ENCODE measurements around the gene ATP7B.

- TF ChIP-seq POLR2A (IDR thresholded peaks at IDR 0.05) = no peak
- TF ChIP-seq, protein P1, sequence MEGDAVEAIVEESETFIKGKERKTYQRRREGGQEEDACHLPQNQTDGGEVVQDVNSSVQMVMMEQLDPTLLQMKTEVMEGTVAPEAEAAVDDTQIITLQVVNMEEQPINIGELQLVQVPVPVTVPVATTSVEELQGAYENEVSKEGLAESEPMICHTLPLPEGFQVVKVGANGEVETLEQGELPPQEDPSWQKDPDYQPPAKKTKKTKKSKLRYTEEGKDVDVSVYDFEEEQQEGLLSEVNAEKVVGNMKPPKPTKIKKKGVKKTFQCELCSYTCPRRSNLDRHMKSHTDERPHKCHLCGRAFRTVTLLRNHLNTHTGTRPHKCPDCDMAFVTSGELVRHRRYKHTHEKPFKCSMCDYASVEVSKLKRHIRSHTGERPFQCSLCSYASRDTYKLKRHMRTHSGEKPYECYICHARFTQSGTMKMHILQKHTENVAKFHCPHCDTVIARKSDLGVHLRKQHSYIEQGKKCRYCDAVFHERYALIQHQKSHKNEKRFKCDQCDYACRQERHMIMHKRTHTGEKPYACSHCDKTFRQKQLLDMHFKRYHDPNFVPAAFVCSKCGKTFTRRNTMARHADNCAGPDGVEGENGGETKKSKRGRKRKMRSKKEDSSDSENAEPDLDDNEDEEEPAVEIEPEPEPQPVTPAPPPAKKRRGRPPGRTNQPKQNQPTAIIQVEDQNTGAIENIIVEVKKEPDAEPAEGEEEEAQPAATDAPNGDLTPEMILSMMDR (IDR thresholded peaks at IDR 0.05) = no peak
- TF ChIP-seq POLR2AphosphoS5 (IDR thresholded peaks at IDR 0.05) = no peak
- TF ChIP-seq EP300 (IDR thresholded peaks at IDR 0.05) = no peak
These were observed 97.1 kb downstream of the ATP7B start for GRCh38 chr13:51914137-51914493.
